NCI-H187 (cell line): Measurements from ENCODE around the gene SLC26A6.

Source experiments
- DNase-seq, 2 experiments: peaks; one replicate each; lab custom pipeline; 2025; lab: John Stamatoyannopoulos, UW

Gene SLC26A6

GRCh38 chr3:48661501-48662144 is 26.4 kb upstream of the SLC26A6 start:
- DNase-seq: no peak

- DNase-seq: no peak
These were observed 25.6 kb upstream of the SLC26A6 start for GRCh38 chr3:48660800-48661400.

DNA sequence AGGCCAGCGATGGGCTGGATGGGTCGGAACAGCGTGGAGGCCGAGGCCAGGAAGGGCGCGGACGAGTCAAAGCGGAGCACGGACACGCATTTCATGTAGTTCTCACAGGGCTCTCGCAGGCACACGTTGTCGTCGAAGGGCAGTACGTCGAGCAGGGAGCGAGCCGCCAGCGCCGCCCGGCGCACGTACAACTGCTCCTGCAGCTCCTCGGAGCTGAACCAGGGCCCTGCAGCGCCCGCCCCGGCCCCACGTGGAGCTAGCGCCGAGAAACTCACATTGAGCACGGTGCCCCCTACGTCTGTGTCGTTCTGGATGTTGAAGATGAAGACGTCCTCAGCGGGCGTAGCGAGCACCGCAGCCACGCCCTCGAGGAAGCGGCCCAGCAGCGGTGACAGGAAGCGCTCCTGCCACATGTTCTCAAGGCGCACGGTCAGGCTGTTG is 21.6 kb upstream of the SLC26A6 start:
- DNase-seq: no peak

DNA sequence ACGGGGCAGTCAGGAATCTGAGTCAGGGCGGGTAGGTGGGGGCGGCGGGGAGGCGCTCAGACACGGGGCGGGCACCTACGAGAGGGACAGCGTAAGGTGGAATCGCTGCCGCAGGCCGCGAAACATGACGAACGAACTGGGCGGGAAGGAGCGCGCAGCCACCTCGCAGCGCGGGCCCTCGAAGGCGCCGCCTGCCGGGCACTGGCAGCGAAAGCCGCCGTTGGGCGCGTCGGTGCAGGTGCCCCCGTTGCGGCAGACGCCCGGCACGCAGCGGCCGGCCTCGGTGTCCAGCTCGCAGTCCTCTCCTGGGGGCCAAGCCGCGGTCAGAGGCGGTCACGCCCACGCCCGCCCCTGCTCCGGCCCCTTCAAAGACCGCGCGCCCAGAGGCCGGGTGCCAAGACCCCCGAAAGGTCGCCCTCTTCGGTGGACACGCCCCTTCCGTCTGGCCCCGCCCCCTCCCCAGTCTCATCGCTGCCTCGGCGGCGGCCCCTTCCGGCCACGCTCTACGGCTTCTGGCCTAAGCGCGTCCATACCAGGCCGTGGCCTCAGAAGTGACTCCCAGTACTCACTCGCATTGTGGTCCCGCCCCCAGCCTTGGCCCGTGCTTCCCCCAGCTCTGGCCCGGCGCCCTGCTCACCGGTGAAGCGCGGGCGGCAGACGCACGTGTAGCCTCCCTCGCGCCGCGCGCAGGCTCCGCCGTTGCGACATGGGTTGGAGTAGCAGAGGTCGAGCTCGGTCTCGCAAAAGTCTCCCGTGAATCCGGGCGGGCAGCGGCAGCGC is 21.0 kb upstream of the SLC26A6 start:
- DNase-seq: no peak

GRCh38 chr3:48655606-48656005 is 20.3 kb upstream of the SLC26A6 start:
- no peak for DNase-seq

- DNase-seq: no peak
These were observed 19.8 kb upstream of the SLC26A6 start for GRCh38 chr3:48655063-48655462.

GRCh38 chr3:48652923-48653715 is 17.9 kb upstream of the SLC26A6 start:
- DNase-seq: no peak

DNA sequence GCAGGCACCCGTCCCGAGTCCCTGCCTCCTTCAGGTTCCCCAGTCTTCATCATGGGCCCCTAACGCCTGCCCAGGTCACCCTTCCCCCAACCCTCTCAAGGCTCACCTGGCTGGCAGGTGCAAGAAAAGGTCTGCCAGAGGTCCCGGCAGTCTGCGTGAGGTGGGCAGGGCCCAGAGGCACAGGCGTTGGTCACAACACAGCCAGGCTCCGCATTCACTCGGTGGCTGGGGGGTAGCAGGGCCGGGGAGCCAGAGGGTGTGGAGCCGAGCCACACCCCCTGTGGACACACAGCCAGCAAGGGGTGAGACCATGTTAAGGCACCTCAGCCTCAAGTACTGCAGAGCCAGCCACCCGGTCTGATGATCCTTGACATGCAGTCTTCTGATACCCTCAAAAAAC is 16.5 kb upstream of the SLC26A6 start:
- no peak for DNase-seq

DNA sequence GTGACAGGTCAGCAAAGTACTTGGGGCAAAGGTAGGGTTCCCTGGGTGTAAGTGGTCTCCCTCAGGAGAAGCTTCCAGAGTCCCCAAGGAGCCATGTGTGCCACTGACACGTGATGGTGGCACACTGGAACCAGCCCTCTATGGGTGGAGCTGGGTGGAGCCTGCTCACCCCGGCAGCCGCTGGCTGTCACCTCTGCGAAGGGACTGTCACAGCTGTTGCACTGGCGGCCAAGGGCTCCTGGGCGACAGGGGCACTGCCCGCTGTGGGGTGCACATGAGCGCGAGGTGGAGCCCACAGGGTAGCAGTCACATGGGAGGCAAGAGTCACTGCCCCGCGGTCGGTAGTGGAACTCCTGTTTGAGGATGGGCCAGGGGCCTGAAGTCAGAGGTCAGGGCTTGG is 15.5 kb upstream of the SLC26A6 start:
- no peak for DNase-seq

DNA sequence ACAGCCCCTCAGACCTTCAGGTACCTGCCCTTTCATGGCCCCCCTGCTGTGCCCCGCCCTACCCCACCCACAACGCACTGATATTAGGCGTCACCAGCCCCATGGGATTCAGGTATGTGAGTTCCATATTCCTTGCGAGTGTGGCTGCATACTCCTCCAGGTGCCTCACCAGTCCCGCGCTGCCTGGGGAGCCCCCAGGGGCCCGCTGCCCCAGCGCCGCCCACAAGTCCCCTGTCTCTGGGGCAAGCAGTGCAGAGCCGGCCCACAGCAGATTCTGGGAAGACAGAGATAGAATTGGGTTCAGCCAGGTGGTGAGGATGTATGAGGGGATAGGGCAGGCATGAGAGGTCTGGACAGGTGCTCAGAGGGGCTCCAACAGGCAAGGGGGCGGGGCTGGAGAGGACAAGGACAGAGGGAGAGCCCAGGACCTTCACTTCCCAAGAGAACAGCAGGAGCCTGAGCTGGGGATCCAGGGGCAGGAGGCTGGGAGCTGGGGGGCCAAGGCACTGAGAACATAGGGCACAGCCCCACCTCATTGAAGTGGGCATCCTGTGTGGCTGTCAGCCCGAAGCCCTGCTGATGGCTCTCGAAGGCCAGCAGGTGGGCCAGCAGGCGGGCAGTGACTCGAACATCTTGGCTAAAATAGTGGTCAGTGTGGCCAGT is 13.1 kb upstream of the SLC26A6 start:
- no peak for DNase-seq

DNA sequence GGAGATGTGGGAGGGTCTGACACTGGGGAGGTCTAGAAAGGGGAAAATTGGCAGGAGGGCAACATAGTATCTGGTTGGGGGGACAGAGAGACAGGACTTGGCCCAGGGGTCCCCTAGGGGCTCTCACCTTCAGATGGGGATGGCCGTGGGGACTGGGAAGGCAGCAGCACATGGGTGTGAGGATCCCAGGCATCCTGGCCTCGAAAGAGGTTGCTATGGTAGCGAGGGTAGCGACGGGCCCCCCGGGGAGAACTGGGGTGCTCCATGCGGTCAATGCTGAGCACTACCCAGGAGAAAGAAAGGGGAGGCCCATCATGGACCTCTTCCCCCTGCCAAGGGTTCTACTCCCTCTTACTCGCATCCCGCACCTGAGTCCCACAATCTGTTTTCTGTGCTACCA is 12.5 kb upstream of the SLC26A6 start:
- DNase-seq: no peak

DNA sequence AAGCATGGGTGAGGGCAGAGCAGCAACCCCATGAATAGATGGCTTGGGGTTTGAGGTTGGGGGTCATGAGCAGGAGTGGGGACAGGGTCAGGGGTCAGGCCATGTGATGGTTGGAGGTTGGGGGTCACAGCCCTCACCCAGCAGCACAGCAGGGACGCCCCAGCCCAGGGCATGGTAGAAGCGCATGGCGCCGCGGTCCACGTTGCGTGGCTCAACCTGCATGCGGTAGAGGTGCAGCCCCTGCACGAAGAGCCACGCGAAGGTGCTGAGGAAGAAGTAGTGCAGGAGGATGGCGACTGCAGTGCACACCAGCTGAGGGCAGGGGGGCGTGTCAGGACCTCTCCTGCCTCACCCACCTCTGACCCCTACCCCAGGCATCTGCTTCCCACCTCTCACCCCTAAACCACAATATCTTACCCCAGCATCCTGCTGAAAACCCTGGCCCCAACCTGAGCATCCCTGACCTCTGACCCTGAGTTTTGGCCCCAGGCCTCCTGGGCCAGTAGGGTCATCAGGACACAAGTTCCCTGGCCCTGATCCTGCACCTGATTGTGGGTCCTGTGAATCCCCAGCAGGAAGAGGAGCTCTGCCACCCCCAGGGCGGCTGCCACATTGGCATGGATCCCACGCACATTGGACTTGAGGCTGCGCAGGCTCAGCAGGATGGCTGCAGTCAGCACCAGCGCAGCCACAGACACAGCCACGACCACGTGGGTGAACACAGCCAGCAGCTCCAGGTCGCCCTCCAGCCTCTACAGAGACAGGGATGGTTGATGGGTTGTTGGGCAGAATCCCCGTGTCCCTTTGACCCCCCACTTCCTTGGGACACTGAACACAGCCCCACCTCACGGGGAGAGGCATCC is 9.9 kb upstream of the SLC26A6 start:
- no peak for DNase-seq

DNA sequence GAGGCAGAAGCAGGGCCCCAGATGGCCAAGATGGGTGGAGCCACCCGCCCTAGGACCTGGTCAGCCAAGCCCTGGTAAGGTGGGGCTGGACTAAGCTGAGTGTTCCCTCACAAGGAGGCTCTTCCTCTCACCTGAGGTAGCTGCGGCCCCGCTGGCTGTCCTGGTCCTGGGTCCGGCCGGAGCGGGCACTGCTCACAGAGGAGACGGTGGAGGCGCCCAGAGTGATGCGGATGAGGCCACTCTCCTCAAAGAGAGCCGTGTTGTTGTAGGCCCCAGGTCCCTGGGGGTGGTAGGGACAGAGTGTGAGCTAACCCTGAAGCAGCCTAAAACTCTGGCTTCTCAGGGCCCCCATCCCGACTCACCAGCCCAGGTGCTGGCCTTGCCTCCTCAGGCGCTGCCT is 7.3 kb upstream of the SLC26A6 start:
- DNase-seq: no peak

- DNase-seq: no peak
These were observed 6.1 kb upstream of the SLC26A6 start for GRCh38 chr3:48641396-48641795.

DNA sequence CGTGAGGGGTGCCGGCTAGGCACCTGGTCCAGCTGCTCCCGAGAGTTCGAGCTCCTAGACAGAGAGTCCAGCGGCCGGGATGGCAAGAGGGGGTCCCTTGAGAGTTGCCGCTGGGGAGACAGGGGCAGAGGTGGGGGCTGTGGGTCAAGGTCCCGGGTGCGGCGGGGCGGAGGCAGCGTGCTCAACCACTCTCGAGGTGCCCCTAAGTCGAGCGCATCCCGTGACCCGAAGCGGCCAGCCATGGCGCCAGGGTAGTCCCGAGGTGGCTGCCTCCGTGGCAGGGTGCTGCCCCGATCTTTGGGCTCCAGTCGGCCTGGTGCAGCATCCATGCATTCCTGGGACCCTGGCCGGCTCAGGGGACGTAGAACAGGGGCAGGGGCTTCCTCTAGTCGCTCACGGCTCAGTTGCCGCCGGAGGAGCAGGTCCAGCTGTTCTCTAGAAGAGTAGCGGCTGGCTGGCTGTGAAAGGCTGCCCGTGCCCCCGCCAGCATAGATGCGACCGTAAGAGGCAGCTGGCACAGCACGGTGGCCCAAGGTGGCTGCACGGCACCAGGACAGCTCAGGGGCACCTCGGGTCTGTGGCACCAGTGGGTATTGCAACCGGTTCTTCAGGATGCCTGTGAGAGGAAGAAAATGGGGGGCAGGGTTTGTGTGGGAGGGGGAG is 4.8 kb upstream of the SLC26A6 start:
- no peak for DNase-seq

DNA sequence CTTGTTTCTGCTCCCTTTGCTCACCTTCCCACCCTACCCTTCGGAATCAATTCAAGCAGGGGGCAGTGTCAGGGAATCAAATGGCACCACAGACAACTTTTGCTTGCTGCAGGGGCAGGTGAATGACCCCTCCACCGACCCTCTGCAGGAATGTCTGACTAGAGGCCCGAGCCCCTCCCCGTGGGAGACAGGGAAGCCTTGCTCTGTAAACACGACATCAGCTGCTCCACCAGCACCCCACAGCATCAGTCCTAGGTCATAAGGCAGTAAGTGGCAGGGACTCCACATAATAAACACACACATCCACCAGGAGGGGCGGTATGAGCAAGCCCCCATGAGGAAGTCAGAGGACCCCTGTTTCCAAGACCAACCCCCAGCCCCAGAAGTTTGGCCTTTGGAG is 2.0 kb upstream of the SLC26A6 start:
- no peak for DNase-seq

GRCh38 chr3:48636149-48636655 is 941 bp upstream of the SLC26A6 start:
- no peak for DNase-seq

DNA sequence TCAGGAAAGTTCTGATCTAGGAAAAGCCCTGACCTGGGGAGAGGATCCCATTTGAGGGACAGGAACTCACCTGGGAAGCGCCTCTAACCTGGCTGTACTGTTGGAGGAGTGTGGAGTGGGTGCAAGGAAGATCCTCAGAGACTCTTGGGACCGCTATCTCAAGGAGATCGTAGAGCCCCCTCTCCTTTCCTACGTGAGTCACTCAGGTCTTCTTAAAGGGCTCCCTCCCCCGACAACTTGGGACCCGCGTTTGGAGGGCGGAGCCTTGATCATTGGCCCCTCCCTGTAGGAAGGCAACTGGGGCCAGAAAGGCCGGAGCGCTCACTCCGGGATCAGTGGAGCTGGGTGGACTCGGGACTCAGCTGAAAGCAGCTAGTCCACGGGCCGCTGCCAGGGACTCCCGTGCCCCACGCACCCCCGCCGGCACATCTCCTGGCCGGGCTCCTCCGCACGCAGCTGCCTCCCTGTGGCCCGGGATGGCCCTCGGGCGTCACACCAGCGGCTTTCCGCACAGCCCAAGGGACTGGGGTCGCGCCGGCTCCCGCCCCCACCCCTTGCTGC is 520 bp downstream of the SLC26A6 start:
- no peak for DNase-seq

DNA sequence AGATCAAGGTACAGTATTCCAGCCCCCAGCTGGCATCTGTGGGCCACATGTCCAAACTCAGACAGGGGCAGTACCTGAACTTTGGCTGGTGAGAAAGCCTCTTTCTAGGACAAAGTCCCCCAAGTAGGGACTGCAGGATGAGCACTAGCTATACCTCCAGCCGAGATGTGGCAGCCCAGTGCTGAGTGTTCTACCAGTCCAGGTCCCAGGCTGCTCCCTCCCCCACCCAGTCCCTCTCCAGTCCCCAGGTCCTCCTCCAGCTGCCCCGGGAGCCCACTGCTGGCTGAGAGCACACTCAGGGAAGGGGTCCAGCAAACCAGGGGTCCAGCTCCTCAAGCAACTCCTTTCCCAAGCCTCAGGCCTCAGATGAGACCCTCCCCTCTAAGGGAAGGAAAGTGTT is 1.5 kb downstream of the SLC26A6 start:
- no peak for DNase-seq

- DNase-seq: no peak
These were observed 2.0 kb downstream of the SLC26A6 start for GRCh38 chr3:48633256-48633655.
